Measurements from ENCODE around the gene STPG3. TPM values are rescaled to one million over a fixed set of nuclear protein-coding genes. Genes with fewer than 3 reads are reported as not detected.

STPG3 gene
- total RNA-seq, 1 experiment from 2014 or later, result not detected

DNA sequence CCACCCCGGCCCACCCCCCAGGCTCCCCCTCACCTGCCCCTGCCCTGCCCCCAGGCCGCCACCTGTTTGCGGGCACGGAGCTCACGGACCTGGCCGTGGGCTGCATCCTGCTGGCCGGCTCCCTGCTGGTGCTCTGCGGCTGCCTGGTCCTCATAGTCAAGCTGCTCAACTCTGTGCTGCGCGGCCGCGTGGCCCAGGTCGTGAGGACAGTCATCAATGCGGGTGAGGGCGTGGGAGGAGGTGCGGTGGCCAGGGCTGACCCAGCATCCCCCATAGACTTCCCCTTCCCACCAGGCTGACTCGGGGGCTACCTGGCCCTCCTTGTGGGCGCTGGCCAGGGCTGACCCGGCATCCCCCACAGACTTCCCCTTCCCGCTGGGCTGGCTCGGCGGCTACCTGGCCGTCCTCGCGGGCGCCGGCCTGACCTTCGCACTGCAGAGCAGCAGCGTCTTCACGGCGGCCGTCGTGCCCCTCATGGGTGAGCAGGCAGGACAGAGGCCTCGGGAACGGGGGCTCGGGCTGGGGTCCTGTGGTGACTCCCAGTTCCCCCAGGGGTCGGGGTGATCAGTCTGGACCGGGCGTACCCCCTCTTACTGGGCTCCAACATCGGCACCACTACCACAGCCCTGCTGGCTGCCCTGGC is 16.9 kb upstream of the STPG3 start:
- H3K27me3 Mint-ChIP-seq (ENCODE audit: unreplicated experiment), result peaks cover 17% of the 10 kb centered on the region
- no peak overlapping the region for H3K27ac Mint-ChIP-seq (ENCODE audit: unreplicated experiment)
- DNase-seq, result no peak
- intact Hi-C loops (cut with micrococcal nuclease; ENCODE audit: unreplicated experiment), result no loop called here
- peaks cover 27% of the 10 kb centered on the region for H3K4me1 Mint-ChIP-seq (ENCODE audit: low read depth, unreplicated experiment)
- peaks cover 15% of the 10 kb centered on the region for H3K36me3 Mint-ChIP-seq (ENCODE audit: insufficient read depth, unreplicated experiment)
- TF ChIP-seq, protein P1, sequence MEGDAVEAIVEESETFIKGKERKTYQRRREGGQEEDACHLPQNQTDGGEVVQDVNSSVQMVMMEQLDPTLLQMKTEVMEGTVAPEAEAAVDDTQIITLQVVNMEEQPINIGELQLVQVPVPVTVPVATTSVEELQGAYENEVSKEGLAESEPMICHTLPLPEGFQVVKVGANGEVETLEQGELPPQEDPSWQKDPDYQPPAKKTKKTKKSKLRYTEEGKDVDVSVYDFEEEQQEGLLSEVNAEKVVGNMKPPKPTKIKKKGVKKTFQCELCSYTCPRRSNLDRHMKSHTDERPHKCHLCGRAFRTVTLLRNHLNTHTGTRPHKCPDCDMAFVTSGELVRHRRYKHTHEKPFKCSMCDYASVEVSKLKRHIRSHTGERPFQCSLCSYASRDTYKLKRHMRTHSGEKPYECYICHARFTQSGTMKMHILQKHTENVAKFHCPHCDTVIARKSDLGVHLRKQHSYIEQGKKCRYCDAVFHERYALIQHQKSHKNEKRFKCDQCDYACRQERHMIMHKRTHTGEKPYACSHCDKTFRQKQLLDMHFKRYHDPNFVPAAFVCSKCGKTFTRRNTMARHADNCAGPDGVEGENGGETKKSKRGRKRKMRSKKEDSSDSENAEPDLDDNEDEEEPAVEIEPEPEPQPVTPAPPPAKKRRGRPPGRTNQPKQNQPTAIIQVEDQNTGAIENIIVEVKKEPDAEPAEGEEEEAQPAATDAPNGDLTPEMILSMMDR (IDR thresholded peaks at IDR 0.05; ENCODE audit: unreplicated experiment), result no peak
- CTCF ChIA-PET, result no interaction called here
- no peaks in the 10 kb centered on the region for H3K9me3 Mint-ChIP-seq (ENCODE audit: low read depth, unreplicated experiment)
- no TSS peak for BruUV-seq (replicated peaks)
- H3K4me3 Mint-ChIP-seq (ENCODE audit: low read depth, unreplicated experiment), result no peak overlapping the region

DNA sequence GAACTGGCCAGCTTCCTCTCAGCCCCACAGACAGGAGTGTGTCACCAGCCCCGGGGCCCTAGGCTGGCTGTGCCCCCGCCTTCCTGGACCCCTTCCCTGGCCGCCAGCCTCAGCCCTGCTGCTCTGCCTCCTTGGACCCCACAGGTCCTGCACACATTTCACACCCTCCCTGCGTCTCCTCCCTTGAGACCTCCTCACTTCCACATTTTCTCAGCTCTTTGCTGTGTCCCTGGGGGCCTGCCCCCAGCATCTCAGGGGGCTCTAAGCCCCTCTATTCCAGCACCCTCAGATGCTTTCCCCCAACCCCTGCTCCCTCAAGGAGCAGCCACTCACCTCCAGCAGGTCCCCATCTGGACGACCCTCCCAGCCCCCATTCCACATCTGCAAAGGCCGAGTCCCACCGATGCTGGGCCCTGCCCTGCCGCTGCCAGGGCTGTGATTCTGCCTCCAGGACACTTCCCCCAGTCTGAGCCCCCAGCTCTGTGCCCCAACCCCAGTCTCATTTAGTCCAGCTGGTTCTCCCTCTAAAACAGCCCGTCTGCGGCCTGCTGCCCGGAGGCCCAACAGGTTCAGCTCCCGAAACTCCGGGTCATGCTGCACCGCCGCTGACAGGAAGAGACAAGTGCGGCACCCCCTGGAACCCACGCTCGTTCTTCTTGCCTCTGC is 16.2 kb upstream of the STPG3 start:
- Mint-ChIP-seq H3K36me3 (ENCODE audit: insufficient read depth, unreplicated experiment) (peaks cover 22% of the 10 kb centered on the region), H3K4me3 (ENCODE audit: low read depth, unreplicated experiment) (no peak overlapping the region), H3K27me3 (ENCODE audit: unreplicated experiment) (peaks cover 17% of the 10 kb centered on the region), H3K27ac (ENCODE audit: unreplicated experiment) (no peak overlapping the region), H3K9me3 (ENCODE audit: low read depth, unreplicated experiment) (no peaks in the 10 kb centered on the region), H3K4me1 (ENCODE audit: low read depth, unreplicated experiment) (peaks cover 27% of the 10 kb centered on the region)
- BruUV-seq (replicated peaks), result no TSS peak
- no peak for DNase-seq
- intact Hi-C loops (cut with micrococcal nuclease; ENCODE audit: unreplicated experiment), result no loop called here
- CTCF ChIA-PET, result interaction anchor here (0.6 kb wide), 1 partner anchor 47 kb away, joined by 4 read pairs; no protein-coding TSS in a partner anchor
- TF ChIP-seq, protein P1 (IDR thresholded peaks at IDR 0.05; ENCODE audit: unreplicated experiment), result no peak

DNA sequence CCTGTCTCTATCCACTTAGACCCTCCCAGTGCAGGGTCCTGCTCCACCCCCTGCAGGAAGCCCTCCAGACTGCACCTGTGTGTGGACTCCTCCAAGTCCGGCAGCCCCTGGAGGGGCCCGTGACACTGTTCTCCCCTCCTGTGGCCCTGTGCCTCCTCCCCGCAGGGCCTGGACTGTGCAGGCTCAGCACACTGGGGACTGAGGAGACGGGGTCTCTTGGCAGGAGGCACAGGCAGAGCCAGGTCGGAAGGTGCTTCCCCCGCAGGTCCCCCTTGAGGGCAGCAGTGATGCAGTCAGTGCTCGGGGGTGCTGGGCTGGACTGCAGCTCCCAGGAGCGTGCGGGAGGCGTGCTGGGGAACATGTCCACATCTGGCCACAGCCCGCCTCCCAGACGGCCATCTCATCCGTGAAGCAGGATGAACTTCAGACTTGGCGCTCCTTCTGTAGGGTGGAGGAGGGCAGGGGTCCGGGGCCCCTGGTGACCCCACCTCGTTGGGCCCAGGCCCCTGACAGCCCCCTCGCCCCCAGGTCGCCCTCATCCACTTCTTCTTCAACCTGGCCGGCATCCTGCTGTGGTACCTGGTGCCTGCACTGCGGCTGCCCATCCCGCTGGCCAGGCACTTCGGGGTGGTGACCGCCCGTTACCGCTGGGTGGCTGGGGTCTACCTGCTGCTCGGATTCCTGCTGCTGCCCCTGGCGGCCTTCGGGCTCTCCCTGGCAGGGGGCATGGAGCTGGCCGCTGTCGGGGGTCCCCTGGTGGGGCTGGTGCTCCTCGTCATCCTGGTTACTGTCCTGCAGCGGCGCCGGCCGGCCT is 15.5 kb upstream of the STPG3 start:
- H3K4me3 Mint-ChIP-seq (ENCODE audit: low read depth, unreplicated experiment), result no peak overlapping the region
- no peaks in the 10 kb centered on the region for H3K9me3 Mint-ChIP-seq (ENCODE audit: low read depth, unreplicated experiment)
- CTCF ChIA-PET, result interaction anchor here (0.5 to 1.5 kb wide), 8 partner anchors 8 to 205 kb away, joined by 3 to 8 read pairs (median 4); partner anchors contain the start of genes ANAPC2, RNF224, SSNA1 and TOR4A
- intact Hi-C loops (cut with micrococcal nuclease; ENCODE audit: unreplicated experiment), result no loop called here
- no peak for DNase-seq
- peaks cover 30% of the 10 kb centered on the region for H3K36me3 Mint-ChIP-seq (ENCODE audit: insufficient read depth, unreplicated experiment)
- H3K27me3 Mint-ChIP-seq (ENCODE audit: unreplicated experiment), result peaks cover 20% of the 10 kb centered on the region
- no TSS peak for BruUV-seq (replicated peaks)
- H3K4me1 Mint-ChIP-seq (ENCODE audit: low read depth, unreplicated experiment), result peaks cover 27% of the 10 kb centered on the region
- TF ChIP-seq, protein P1 (IDR thresholded peaks at IDR 0.05; ENCODE audit: unreplicated experiment), result no peak
- H3K27ac Mint-ChIP-seq (ENCODE audit: unreplicated experiment), result no peak overlapping the region

DNA sequence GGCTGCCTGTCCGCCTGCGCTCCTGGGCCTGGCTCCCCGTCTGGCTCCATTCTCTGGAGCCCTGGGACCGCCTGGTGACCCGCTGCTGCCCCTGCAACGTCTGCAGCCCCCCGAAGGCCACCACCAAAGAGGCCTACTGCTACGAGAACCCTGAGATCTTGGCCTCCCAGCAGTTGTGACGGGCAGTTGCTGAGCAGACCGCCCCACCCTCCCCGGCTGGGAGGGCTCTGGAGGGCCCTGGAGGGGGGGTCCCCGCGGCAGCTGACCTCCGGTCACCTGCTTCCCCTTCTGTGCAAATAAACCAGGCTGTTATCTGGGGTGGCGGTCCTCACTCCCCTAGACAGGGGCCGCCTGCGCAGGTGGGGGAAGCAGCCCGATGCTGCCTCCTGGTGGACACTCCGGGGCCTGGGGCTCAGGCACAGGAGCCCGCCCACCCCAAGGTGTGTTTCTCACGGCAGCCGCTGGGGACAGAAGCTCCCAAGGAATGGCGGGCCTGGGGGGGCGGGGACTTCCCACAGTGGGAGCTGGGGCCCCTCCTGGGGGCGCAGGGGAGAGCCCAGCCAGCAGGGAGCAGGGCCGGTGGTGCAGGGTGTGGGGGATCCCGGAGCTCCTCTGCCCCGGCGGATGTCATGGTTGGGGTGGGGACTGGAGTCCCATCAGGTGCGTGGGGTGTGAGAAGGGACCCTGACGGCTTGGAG is 14.7 kb upstream of the STPG3 start:
- intact Hi-C loops (cut with micrococcal nuclease; ENCODE audit: unreplicated experiment), result no loop called here
- Mint-ChIP-seq H3K27me3 (ENCODE audit: unreplicated experiment) (peaks cover 27% of the 10 kb centered on the region), H3K36me3 (ENCODE audit: insufficient read depth, unreplicated experiment) (peaks cover 37% of the 10 kb centered on the region), H3K4me1 (ENCODE audit: low read depth, unreplicated experiment) (peaks cover 27% of the 10 kb centered on the region), H3K4me3 (ENCODE audit: low read depth, unreplicated experiment) (no peak overlapping the region), H3K27ac (ENCODE audit: unreplicated experiment) (no peak overlapping the region), H3K9me3 (ENCODE audit: low read depth, unreplicated experiment) (no peaks in the 10 kb centered on the region)
- DNase-seq, result peak; percentile 88
- CTCF ChIA-PET, result interaction anchor here (0.5 to 1.5 kb wide), 16 partner anchors 9 to 206 kb away, joined by 3 to 8 read pairs (median 4); partner anchors contain the start of genes ANAPC2, RNF224, SSNA1 and TOR4A
- TF ChIP-seq, protein P1 (IDR thresholded peaks at IDR 0.05; ENCODE audit: unreplicated experiment), result peak; percentile 94
- BruUV-seq (replicated peaks), result no TSS peak
